Esophagus squamous epithelium (tissue), 4 donors: ENCODE results near the gene GBA2.

Experiments used
- CTCF ChIP-seq, 6 experiments: fragments of 450-650 bp in 4 of 6; fragments of 200-600 bp in 2 of 6; sonication (generic) in 2 of 6; IDR thresholded peaks; one replicate each; pipeline ENCODE4 v1.5.1; 2016 to 2019; ENCODE audit warnings: antibody characterized with exemption in 6 of 6, mild to moderate bottlenecking in 4 of 6, moderate library complexity in 4 of 6
- POLR2A ChIP-seq, 4 donors: fragments of 450-650 bp; IDR thresholded peaks; one replicate each; pipeline ENCODE4 v1.6.1; 2017; ENCODE audit warnings: antibody characterized with exemption in 4 of 4, mild to moderate bottlenecking in 4 of 4, moderate library complexity in 3 of 4

- no peak for TF ChIP-seq CTCF (IDR thresholded peaks at IDR 0.05)
- no peak for TF ChIP-seq POLR2A (IDR thresholded peaks at IDR 0.05)
These were observed 31.7 kb downstream of the GBA2 start for GRCh38 chr9:35717132-35717870.
